C4-2B (cell line): Measurements from ENCODE around the gene SIRPG.

ENCODE experiments used
- H3K27ac ChIP-seq: fragments of 450-650 bp; 2 replicates; pipeline ENCODE4 v1.5.1; 2017
- ZFX ChIP-seq: fragments of 450-650 bp; IDR thresholded peaks from 2 replicates; pipeline ENCODE4 v1.6.1; 2017
- TF ChIP-seq, protein P1 (sequence below): fragments of 450-650 bp; conservative IDR thresholded peaks from 2 replicates; pipeline ENCODE4 v1.5.1; 2017; ENCODE audit warnings: mild to moderate bottlenecking

Gene SIRPG

DNA sequence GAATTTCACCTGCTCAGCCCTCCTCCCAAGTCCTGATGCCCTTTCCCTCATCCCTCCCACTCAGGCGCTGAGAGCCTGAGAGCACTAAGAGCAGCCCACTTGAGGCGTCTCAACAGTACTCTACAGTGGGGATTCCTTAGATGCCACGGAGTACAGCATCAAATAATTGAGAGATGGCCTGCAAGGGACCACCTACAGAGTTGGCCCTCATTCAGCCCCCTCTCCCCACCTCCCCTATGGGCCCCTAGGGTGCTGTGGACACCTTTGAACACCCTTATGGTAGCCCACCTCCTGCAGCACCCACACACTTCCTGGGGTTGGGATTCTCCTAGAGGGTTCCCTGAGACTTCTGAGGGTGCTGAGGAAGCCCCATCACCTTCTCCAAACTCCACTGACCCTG, 37.1 kb upstream of the SIRPG start:
- no peak overlapping the region for H3K27ac ChIP-seq
- TF ChIP-seq ZFX: no peak
- TF ChIP-seq, protein P1, sequence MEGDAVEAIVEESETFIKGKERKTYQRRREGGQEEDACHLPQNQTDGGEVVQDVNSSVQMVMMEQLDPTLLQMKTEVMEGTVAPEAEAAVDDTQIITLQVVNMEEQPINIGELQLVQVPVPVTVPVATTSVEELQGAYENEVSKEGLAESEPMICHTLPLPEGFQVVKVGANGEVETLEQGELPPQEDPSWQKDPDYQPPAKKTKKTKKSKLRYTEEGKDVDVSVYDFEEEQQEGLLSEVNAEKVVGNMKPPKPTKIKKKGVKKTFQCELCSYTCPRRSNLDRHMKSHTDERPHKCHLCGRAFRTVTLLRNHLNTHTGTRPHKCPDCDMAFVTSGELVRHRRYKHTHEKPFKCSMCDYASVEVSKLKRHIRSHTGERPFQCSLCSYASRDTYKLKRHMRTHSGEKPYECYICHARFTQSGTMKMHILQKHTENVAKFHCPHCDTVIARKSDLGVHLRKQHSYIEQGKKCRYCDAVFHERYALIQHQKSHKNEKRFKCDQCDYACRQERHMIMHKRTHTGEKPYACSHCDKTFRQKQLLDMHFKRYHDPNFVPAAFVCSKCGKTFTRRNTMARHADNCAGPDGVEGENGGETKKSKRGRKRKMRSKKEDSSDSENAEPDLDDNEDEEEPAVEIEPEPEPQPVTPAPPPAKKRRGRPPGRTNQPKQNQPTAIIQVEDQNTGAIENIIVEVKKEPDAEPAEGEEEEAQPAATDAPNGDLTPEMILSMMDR: no peak

- H3K27ac ChIP-seq: no peak overlapping the region
- no peak for TF ChIP-seq ZFX
- TF ChIP-seq, protein P1: no peak
Observed at GRCh38 chr20:1693427-1693826, 35.8 kb upstream of the SIRPG start.

- H3K27ac ChIP-seq: no peak overlapping the region
- TF ChIP-seq, protein P1: no peak
- TF ChIP-seq ZFX: no peak
Observed at GRCh38 chr20:1689721-1690120, 32.1 kb upstream of the SIRPG start.

GRCh38 chr20:1688886-1689538, 31.4 kb upstream of the SIRPG start:
- H3K27ac ChIP-seq: no peak overlapping the region
- TF ChIP-seq ZFX: no peak
- TF ChIP-seq, protein P1: no peak

- no peak overlapping the region for H3K27ac ChIP-seq
- TF ChIP-seq, protein P1: no peak
- TF ChIP-seq ZFX: no peak
Observed at GRCh38 chr20:1687053-1687452, 29.5 kb upstream of the SIRPG start.

GRCh38 chr20:1686151-1686748, 28.7 kb upstream of the SIRPG start:
- no peak overlapping the region for H3K27ac ChIP-seq
- TF ChIP-seq, protein P1: no peak

DNA sequence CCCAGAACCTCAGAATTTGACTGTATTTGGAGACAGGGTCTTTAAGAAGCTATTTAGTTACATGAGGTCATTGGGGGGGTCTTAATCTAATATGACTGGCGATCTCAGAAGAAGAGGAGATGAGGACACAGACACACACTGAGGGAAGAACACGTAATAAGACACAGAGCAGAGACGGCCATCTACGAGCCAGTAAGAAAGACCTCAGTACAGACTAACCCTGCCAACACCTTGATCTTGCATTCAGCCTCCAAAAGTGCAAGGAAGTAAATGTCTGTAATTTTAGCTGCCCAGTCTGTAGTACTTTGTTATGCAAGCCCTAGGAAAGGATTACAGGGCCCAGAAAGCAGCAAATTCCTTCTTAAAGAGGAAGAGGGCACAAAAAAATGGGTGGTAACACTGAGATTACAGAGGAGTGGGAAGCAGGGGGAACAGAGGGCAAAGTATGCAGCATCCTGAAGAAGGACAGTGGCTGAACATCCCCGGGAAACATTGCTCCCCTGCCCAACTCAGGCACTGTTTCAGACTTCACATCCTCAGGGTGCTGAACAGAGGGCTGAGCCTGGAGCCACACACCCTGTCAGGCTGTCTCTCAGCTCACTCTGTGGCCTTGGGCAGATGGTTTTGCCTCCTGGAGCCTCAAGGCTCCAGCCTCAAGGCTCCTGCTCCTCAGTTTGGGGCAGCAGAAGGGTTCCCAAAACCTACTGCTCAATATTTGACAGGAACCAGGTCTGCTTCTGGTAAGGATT, 27.9 kb upstream of the SIRPG start:
- H3K27ac ChIP-seq: no peak overlapping the region
- TF ChIP-seq, protein P1: no peak
- TF ChIP-seq ZFX: no peak
